ENCODE measurements around the gene IGFBP6.
"Not testable (repeated sequence)": the region's sequence is repeated elsewhere in the genome, so short reads cannot be mapped to it uniquely, and the experiment has no call there.

IGFBP6 gene

DNA sequence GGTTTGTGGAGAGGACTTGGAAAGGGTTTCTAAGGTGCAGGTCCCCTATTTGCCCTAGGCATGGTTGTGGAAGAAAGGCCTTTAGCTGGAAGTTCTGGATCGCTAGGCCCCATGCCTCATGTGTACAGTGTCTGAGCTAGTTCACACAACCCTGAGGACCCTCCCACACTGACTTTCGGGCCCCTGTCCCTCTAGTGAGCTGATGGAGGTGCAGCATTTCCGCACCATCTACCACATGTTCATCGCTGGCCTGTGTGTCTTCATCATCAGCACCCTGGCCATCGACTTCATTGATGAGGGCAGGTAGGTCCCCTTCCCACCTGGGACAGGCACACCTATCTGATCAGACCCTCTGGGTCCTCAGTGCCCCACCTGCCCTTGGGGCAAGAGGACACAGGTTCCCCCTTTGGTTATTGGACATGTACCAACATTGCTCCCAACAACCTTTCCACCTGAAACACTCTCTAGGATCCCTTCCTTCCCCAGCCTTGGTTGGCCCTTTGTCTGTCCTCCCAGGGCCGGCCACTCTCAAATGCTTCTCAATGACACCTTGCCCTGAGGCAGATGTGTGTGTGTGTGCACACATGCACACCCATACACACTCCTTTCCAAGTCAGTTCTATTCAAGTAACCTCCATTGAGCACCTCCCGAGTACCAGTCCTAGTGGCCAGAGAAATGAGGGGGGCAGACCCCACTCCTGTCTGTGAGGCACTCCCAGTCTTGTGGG is 8.4 kb downstream of the IGFBP6 start:
- H3K4me3 ChIP-seq (ENCODE audit: low read length): no peak overlapping the region
- no peak for DNase-seq (ENCODE audit: low read depth, low spot score)

DNA sequence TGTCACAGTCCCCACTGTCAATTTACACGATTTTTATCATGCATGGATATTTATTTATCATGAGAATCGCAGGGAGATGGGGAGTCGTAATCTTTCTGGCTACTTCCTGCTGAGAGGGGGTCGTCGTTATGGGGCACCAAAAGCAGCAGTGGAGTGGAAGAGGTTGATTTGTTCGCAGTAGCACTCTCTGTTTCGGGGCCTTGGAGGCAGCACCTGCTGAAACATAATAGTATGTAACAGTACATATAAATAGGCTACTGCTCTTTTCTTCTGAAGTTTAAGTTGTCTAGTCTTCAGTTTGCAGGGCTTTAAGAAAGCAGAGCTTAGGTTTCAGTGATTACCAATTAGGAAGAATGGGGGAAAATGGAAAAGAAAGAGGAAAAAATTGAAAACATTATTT is 9.7 kb downstream of the IGFBP6 start:
- H3K4me3 ChIP-seq (ENCODE audit: low read length): no peak overlapping the region

DNA sequence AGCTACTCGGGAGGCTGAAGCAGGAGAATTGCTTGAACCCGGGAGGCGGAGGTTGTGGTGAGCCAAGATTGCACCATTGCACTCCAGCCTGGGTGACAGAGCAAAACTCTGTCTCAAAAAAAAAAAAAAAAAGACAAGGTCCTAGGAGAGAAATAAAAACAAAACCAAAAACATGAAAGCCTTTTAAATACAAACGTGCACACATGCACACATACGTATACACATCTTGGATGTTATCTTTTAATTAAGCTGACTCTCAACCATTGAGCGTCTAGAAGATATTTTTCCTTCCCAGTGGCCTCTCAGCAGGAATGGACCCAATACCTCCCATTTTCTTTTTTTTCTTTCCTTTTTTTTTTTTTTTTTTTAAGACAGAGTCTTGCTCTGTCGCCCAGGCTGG is 15.0 kb downstream of the IGFBP6 start:
- not testable (repeated sequence) for DNase-seq (ENCODE audit: low read depth, low spot score); H3K4me3 ChIP-seq (ENCODE audit: low read length)

More for the DNA sequence above, 9.7 kb downstream of the IGFBP6 start:
- no peak for DNase-seq (ENCODE audit: low read depth, low spot score)

DNA sequence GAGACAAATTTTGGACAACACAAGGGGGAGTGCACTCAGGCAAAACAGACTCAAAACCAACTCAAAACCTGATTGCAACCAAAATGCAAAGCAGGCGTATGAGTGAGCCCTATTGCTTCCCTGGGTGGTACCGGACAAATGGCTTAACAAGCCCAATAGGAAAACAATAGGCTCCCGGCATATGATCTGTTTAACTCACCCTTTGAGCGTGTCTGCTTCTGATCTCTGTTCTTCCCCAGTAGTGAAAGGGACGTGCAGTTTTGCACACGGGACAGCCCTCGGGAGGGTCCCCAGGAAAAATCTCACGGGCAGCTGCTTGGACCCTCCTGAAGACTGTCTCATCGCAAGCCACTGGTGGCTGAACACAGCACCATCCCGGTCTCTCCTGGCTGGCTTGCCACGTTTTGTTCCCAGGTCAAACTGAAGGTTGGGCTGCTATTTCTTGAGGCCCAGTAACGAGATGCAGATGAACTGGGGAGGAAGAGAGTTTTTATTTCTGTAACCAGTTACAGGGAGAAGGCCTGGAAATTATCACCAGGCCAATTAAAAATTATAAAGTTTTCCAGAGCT is 15.8 kb downstream of the IGFBP6 start:
- DNase-seq (ENCODE audit: low read depth, low spot score): no peak
- no peak overlapping the region for H3K4me3 ChIP-seq (ENCODE audit: low read length)

DNA sequence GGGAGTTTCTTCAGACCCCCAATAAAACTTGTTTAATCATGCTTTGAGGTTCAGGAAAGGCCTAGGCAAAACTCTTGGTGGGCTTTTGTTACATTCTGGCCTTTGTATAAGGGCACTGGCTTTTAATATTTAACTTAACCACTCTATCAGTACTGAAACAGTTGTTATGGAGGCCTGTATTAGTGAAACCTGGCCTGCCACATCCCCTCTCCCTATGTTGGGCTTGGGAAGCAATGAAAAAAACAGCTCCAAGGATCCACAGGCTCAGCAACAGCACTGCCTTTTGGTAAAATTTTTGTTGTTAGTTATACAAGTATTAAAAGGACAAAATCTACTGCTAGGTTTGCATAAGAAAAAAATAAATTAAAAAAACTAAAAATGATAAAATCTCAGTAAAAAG is 16.5 kb downstream of the IGFBP6 start:
- no peak for DNase-seq (ENCODE audit: low read depth, low spot score)
- no peak overlapping the region for H3K4me3 ChIP-seq (ENCODE audit: low read length)

DNA sequence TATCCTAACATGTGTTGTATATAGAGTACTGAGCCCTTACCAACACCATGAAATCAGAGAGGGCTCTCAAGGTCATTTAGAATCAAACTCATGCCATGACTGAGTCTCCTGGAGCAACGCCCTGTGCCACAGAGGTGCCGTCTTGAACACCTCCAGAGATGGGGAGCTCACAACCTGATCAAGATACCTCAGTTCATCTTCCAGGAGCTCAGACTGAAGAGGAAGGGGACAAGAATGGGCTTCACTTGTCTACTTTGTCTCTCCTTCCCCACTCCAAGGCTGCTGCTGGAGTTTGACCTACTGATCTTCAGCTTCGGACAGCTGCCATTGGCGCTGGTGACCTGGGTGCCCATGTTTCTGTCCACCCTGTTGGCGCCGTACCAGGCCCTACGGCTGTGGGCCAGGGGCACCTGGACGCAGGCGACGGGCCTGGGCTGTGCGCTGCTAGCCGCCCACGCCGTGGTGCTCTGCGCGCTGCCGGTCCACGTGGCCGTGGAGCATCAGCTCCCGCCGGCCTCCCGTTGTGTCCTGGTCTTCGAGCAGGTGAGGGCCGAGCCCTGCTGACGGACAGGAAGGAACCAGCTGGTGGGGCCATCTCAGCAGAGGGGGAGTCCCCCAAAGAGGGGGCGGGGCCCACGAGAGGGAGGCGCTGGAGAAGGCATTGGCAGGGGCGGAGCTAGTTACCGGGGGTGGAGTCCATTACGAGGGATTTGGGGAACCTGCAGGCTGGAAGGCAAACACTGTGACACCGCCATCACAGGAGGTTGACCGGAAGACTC is 17.8 kb downstream of the IGFBP6 start:
- DNase-seq (ENCODE audit: low read depth, low spot score): no peak
- no peak overlapping the region for H3K4me3 ChIP-seq (ENCODE audit: low read length)

DNA sequence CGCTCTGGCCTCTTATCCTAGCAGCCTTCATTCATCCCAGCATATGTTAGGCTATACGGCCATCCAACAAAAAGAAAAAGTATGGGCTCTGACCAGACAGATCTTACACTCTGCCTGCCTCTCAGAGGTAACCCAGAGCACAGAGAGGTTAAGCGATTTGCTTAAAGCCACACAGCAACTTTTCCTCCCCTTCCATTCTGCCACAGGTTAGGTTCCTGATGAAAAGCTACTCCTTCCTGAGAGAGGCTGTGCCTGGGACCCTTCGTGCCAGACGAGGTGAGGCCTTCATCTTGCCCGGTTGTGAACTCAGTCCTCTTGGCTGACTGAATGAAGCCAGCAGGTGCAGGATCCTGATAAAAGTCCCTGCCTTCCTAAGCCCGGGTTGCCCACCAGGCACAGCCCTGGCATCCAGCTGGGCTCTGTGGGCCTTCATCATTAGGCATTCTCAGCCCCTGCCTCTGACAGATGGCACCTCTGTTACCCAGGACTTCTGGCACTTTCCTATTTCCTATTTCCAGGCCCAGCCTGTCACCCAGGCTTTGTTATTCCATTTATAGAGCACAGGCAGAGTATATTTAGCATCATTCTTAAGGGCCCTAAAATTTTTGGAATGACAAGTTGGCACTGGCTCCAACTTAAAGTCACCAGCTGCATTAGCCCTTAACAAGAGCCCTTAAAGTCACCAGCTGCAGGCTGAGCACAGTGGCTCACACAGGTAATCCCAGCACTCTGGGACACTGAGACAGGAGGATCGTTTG is 18.6 kb downstream of the IGFBP6 start:
- DNase-seq (ENCODE audit: low read depth, low spot score): no peak
- no peak overlapping the region for H3K4me3 ChIP-seq (ENCODE audit: low read length)

DNA sequence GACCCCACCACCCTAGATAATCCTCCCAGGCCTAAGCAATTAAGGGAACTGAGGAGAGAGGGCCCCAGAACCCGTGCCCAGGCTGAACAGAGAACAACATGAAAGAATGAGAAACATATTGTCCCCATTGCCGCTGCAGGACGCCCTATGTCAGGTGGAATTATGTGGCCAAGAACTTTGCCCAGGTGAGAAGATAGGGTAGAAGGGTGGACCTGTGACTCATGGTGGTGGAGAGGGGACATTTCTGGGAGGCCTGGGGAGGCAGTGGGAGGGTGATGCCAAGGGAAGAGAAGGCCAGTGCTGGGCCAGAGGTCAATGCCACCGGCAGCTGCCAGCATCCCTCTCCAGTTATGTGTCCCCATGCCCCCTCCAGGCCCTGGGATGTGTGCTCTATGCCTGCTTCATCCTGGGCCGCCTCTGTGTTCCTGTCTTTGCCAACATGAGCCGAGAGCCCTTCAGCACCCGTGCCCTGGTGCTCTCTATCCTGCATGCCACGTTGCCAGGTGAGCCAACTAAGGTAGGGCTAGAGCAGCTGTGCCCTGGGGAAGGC is 21.4 kb downstream of the IGFBP6 start:
- no peak overlapping the region for H3K4me3 ChIP-seq (ENCODE audit: low read length)
- no peak for DNase-seq (ENCODE audit: low read depth, low spot score)

DNA sequence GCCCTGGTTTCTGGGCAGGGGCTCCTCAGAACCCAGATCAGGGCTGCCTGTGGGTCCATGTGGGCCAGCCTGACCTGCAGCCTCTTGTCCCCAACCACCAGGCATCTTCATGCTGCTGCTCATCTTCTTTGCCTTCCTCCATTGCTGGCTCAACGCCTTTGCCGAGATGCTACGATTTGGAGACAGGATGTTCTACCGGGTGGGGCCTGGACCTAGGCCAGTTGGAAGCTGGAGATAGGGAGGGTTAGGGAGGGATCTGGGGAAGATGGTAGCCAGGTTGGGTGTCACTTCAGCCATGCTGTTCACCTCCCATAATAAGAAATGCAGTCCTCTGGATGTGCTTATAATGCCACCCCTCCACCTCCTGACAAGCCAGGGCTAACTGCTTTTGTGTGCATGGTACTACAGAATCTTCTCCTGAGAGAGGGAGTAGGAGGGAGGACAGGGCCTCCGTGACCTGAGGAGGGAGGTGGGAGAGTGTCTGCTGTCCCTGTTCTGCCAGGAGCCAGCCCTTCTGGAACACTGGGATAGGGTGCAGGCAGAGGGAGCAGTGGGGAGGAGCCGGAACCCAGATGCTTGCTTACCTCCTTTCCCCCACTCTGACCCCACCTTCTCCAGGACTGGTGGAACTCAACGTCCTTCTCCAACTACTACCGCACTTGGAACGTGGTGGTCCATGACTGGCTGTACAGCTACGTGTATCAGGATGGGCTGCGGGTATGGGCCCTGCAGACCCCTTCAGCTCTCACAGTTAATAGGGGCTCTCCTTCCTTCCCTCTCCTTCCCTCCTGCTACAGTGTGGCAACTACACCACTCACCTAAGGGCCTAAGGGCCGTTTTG is 23.4 kb downstream of the IGFBP6 start:
- H3K4me3 ChIP-seq (ENCODE audit: low read length): no peak overlapping the region
- no peak for DNase-seq (ENCODE audit: low read depth, low spot score)

DNA sequence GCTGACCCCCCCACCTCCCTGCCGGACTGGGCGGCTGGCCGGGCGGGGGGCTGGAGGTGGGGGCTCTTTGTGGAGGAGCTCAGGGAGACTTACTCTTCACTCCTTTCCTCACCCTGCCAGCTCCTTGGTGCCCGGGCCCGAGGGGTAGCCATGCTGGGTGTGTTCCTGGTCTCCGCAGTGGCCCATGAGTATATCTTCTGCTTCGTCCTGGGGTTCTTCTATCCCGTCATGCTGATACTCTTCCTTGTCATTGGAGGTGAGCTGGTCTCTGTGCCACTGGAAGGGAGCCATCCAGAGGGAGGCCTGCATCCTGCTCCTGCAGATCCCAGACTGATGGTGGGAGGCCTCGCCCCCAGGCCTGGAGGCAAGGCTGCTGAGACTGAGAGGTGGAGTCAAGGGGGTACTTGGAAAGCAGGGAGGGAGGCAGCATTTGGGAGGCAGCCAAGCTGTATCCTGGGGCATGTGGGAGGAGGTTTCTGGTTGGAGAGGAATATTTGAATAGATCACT is 25.5 kb downstream of the IGFBP6 start:
- DNase-seq (ENCODE audit: low read depth, low spot score): no peak
- H3K4me3 ChIP-seq (ENCODE audit: low read length): no peak overlapping the region

DNA sequence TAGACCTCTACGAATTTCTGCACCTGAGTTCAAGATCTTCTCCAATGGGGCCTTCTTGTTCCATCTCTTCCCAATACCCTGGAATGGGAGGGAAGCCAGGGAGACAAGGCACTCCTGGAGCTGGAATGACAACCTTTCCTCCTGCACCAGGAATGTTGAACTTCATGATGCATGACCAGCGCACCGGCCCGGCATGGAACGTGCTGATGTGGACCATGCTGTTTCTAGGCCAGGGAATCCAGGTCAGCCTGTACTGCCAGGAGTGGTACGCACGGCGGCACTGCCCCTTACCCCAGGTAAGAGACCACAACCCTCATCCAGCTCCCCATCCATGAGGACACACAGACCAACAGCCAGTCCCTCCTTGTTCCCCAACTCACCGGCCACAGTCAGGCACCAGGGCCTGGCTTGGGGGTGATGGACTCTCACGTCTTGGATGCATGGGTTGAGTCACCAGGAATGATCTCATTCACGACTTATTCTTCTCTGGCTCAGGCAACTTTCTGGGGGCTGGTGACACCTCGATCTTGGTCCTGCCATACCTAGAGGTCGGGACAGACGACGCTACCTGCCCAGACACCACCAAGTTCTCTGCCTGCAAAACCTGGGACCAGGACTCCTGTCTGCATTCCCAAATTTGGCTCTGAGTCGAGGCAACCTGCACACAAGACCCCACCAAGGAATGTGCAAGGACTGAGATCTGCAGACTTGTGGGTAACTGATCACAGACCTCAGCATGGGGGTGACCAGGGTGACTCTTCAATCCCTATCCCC is 26.3 kb downstream of the IGFBP6 start:
- DNase-seq (ENCODE audit: low read depth, low spot score): no peak
- H3K4me3 ChIP-seq (ENCODE audit: low read length): no peak overlapping the region

DNA sequence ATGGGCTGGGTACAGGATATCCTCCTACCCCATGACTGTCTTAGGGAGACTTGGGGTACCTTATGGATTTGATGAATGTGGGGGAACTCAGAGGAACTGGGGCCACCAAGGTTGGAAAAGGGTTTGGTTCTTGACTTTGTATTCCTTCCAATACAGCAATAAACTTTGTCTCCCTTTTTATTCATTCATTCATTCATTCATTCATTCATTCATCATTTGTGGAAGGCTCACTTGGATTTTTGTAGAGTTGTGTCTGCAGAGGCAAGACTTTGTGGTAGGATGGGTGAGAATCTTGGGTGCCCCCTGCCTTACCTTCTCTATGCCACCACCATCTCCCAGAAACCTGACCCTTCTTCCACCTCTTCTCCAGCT is 26.9 kb downstream of the IGFBP6 start:
- no peak for DNase-seq (ENCODE audit: low read depth, low spot score)

DNA sequence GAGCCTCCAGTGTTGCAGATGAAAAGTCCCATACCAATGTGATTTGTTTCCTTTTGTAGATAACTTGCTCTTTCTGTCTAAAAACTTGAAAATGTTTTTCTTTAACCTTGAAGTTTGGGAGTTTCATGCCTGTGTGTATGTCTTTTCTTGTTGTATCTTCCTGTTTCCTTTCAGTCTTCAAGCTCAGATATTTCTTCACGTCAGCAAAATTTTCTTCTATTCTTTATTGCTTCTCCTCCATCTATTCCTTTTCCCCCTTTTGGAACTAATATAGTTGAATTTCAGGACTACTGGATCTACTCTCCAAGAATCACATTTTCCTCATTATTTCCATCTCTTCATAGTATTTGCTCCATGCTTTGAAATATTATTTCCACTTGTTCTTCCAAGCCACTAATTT is 29.7 kb downstream of the IGFBP6 start:
- no peak overlapping the region for H3K4me3 ChIP-seq (ENCODE audit: low read length)
- no peak for DNase-seq (ENCODE audit: low read depth, low spot score)

More for the DNA sequence above, 26.9 kb downstream of the IGFBP6 start:
- H3K4me3 ChIP-seq (ENCODE audit: low read length): no peak overlapping the region

DNA sequence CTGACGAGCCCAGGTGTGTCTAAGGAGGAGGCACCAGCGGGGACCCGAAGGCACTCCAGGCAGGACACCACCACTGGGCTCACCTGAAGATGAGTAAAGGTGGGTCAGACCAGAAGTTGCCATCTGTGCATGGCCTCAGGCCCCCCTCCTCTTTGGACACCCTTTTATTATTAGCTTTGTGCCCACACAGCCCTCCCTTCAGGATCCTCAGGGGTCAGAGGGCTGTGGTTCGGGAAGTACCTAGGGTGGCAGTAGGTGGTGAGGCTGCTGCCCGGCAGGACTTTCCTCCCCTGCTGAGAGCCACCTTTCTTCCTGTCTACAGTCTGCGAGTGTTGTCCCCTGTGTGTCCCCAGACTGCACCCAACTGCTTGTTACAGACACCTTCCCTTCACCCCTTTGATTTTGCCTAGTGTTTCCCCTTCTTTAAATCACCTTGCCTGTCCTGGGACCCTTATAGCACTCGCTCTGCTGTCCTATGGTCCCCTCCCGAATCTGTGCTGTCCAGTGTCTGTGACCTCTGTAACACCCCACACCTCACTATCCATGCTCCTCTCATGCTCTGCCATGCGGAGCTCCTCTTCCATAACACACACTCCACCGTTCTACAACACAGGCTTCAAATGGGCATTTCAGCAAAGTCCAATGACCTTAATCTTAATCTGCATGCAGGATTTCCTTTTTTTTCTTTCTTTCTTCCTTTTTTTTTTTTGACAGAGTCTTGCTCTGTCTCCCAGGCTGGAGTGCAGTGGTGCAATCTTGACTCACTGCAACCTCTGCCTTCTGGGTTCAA is 31.5 kb downstream of the IGFBP6 start:
- DNase-seq (ENCODE audit: low read depth, low spot score): no peak
- no peak overlapping the region for H3K4me3 ChIP-seq (ENCODE audit: low read length)

DNA sequence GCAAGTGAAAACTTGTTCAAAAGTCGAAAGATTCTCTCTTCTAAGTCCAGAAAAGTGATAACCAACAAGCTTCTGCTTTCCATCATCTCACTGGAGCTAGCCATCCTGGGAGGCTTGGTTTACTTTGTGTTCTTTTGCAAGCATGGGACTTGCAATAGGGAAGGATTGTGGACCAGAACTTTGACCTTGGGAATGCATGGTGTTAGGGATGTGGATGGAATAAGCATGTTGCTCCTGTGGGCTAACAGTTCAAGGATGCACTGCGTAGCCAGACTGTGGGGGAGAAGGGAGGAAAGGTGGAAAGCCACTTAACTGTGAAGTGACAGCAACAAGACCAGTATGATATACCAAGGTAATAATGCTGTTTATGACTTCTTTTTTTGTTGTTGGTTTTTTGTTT is 34.4 kb downstream of the IGFBP6 start:
- DNase-seq (ENCODE audit: low read depth, low spot score): no peak
- H3K4me3 ChIP-seq (ENCODE audit: low read length): no peak overlapping the region

DNA sequence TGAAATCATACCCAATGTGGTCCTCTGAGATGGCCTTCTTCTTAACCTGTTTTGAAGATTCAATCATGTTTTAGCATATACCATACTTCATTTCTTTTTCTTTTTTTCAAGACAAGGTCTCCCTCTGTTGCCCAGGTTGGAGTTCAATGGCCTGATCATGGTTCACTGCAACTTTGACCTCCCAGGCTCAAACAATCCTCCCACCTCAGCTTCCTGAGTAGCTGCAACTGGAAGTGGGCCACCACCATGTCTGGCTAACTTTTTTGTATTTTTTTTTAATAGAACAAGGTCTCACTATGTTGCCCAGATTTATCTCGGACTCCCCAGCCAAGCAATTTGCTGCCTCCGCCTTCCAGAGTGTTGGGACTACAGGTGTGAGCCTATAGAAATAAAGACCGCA is 36.3 kb downstream of the IGFBP6 start:
- DNase-seq (ENCODE audit: low read depth, low spot score): no peak

DNA sequence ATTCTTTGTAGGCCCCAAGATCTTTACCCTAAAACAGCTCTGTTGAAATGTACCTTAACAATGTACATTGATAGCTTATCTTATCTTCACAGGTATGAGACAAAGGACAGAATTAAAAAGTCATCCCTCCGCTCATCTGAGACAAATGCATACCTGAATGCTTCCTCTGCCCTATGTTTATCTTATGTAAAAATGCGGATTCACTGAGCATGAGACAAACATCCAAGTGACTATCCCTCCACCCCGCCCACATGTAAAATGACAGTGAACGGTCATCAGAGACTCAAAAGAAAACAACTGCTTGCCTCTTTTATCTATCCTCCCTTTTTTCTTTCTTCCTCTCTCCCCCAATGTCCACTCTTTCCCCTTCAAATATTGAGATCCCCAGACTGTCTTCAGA is 45.9 kb downstream of the IGFBP6 start:
- DNase-seq (ENCODE audit: low read depth, low spot score): no peak
- H3K4me3 ChIP-seq (ENCODE audit: low read length): no peak overlapping the region

More for the DNA sequence above, 36.3 kb downstream of the IGFBP6 start:
- H3K4me3 ChIP-seq (ENCODE audit: low read length): no peak overlapping the region

Data from Jurkat, Clone E6-1 (cell line).